ENCODE results near the gene CIZ1. TPM values are rescaled to one million over a fixed set of nuclear protein-coding genes. Genes with fewer than 3 reads are reported as not detected.

CIZ1 gene
- total and polyA plus RNA-seq, 9 of the 15 experiments (the other 6 are each of a cell fraction or from before 2014, with no cell fraction given), result 6.6 to 329 (median 87.8) TPM

GRCh38 chr9:128159784-128160602 lies 31.4 kb downstream of the CIZ1 start, which contains the start of gene BBLN (continued):
- TF ChIP-seq, protein P1, sequence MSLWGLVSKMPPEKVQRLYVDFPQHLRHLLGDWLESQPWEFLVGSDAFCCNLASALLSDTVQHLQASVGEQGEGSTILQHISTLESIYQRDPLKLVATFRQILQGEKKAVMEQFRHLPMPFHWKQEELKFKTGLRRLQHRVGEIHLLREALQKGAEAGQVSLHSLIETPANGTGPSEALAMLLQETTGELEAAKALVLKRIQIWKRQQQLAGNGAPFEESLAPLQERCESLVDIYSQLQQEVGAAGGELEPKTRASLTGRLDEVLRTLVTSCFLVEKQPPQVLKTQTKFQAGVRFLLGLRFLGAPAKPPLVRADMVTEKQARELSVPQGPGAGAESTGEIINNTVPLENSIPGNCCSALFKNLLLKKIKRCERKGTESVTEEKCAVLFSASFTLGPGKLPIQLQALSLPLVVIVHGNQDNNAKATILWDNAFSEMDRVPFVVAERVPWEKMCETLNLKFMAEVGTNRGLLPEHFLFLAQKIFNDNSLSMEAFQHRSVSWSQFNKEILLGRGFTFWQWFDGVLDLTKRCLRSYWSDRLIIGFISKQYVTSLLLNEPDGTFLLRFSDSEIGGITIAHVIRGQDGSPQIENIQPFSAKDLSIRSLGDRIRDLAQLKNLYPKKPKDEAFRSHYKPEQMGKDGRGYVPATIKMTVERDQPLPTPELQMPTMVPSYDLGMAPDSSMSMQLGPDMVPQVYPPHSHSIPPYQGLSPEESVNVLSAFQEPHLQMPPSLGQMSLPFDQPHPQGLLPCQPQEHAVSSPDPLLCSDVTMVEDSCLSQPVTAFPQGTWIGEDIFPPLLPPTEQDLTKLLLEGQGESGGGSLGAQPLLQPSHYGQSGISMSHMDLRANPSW (CRISPR knock-in tag; IDR thresholded peaks at IDR 0.05), result peak; percentile 43; the same call in 1 of the 2 replicates
- TF ChIP-seq ZBTB12 (CRISPR knock-in tag; IDR thresholded peaks at IDR 0.05) (peak; percentile 91), POU5F1 (IDR thresholded peaks at IDR 0.05; ENCODE audit: borderline replicate concordance, low read depth, low read length, partially characterized antibody) (peak; percentile 53), HDAC2 (IDR thresholded peaks at IDR 0.05) (peak; percentile 85), CBX2 (IDR thresholded peaks at IDR 0.05; ENCODE audit: insufficient read depth, low read length, poor library complexity, severe bottlenecking) (no peak), PML (IDR thresholded peaks at IDR 0.05; ENCODE audit: low read length) (peak; percentile 83), ZNF668 (CRISPR knock-in tag; IDR thresholded peaks at IDR 0.05) (0 out of 2 replicates have a peak, but pooled peaks have one; percentile 36), ZNF239 (CRISPR knock-in tag; IDR thresholded peaks at IDR 0.05) (no peak), MLLT1 (IDR thresholded peaks at IDR 0.05) (no peak), KLF16 (IDR thresholded peaks at IDR 0.05) (no peak), POLR3G (IDR thresholded peaks at IDR 0.05; ENCODE audit: extremely low read depth, insufficient read length, insufficient replicate concordance) (no peak), ELF2 (CRISPR knock-in tag; IDR thresholded peaks at IDR 0.05) (peak; percentile 89), GTF2B (IDR thresholded peaks at IDR 0.05; ENCODE audit: extremely low read depth, insufficient read length) (no peak), NR3C1 (CRISPR knock-in tag; IDR thresholded peaks at IDR 0.05) (no peak), SMARCE1 (IDR thresholded peaks at IDR 0.05) (no peak), E2F3 (CRISPR knock-in tag; IDR thresholded peaks at IDR 0.05) (peak; percentile 87)
- TF ChIP-seq, protein P2, sequence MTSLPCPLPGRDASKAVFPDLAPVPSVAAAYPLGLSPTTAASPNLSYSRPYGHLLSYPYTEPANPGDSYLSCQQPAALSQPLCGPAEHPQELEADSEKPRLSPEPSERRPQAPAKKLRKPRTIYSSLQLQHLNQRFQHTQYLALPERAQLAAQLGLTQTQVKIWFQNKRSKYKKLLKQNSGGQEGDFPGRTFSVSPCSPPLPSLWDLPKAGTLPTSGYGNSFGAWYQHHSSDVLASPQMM (CRISPR knock-in tag; IDR thresholded peaks at IDR 0.05), result no peak
- TF ChIP-seq, protein P3, sequence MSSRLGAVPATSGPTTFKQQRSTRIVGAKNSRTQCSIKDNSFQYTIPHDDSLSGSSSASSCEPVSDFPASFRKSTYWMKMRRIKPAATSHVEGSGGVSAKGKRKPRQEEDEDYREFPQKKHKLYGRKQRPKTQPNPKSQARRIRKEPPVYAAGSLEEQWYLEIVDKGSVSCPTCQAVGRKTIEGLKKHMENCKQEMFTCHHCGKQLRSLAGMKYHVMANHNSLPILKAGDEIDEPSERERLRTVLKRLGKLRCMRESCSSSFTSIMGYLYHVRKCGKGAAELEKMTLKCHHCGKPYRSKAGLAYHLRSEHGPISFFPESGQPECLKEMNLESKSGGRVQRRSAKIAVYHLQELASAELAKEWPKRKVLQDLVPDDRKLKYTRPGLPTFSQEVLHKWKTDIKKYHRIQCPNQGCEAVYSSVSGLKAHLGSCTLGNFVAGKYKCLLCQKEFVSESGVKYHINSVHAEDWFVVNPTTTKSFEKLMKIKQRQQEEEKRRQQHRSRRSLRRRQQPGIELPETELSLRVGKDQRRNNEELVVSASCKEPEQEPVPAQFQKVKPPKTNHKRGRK (tag; IDR thresholded peaks at IDR 0.05), result no peak
- TF ChIP-seq, protein P4, sequence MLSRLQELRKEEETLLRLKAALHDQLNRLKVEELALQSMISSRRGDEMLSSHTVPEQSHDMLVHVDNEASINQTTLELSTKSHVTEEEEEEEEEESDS (CRISPR knock-in tag; IDR thresholded peaks at IDR 0.05), result no peak

Measured in K562 (cell line).